GM10266 (cell line): Measurements from ENCODE around the gene XCL2.
"Not testable (repeated sequence)": the region's sequence is repeated elsewhere in the genome, so short reads cannot be mapped to it uniquely, and the experiment has no call there.

Experiments
- DNase-seq: peaks from one replicate; pipeline ENCODE4 v3.0.0; 2012; ENCODE audit errors: extremely low spot score
- CTCF ChIP-seq: IDR thresholded peaks from 2 replicates; pipeline ENCODE4 v1.5.1; 2012; ENCODE audit warnings: mild to moderate bottlenecking, low read depth; ENCODE audit not compliant: control insufficient read depth, insufficient read depth; ENCODE audit errors: missing control alignments

XCL2 gene

DNA sequence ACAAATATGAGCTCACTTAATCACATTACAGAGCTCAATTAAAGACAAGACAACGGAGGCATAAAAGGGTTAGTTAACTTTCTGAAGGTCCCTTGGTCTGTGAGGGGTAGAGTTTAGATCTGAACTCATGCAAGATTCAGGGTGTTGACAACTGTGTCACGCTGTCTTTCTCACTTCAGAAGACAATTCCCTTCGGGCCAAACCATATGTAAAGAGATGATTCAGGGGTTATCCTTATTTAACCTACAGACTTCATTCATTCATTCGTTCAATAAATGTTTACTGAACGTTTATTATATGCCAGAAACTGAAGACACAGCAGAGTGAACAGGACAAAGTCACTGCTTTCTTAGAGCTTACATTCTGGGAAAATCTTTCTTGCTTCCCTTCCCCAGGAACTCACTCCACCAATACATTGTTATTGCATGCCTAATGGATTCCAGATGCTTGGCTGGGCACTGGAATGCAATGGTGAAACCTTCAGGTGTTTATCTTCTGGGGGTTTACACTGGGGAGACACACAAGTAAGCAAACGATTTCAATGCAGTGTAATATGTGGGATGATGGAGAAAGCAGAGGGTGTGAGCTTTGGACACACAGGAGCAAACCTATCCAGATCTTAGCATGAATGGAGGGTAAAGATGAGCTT is 39.0 kb upstream of the XCL2 start:
- no peak for DNase-seq
- TF ChIP-seq CTCF: no peak

GRCh38 chr1:168581817-168582572 is 38.2 kb upstream of the XCL2 start:
- no peak for DNase-seq
- TF ChIP-seq CTCF: no peak

GRCh38 chr1:168580991-168581390 is 37.2 kb upstream of the XCL2 start:
- not testable (repeated sequence) for DNase-seq

- DNase-seq: not testable (repeated sequence)
Measured at GRCh38 chr1:168580290-168580689, 36.5 kb upstream of the XCL2 start.

DNA sequence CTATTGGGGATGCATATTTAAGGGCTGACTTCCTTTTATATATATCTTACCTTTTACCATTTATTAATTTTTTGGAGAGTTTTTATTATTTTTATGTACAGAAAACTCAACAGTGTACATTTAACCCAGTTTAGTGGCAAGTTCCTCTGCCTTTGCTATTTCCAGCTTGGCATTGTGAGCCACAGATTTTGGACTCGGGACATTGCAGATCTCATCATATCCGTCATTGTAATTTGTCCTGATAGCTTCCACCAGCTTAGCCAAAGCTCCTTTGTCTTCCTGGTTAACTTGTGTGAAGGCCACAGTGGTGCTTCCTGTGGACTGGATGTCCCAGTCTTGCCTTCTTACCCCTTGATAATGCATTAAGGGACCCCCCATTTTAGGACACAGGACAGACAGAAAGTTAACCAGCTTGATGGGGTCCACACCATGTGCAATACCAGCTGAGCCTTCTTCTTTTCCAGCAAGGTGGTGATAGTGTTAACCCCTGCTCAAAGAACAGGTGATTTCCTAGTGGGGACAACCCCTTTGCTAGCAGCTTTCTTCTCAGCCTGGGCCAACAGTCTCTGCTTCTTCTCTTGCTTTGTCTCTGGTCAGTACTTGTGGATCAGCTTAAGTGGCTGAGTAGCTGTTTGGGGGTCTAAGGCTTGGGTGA is 34.9 kb upstream of the XCL2 start:
- not testable (repeated sequence) for DNase-seq

DNA sequence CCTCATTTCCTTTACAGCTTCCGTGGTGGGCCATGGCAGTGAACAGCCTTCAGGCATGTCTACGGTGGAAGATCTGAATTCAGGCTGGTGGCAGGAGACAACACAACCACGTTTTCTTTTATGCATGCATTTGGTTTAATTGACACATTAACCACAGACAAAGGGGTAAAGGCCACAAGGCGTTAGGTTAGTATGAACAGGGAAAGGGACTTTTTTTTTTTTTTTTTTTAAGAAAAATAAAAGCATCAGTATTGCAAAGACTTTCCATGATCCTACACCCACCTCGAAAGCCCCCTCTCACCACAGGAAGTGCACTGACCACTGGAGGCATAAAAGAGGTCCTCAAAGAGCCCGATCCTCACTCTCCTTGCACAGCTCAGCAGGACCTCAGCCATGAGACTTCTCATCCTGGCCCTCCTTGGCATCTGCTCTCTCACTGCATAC is 32.5 kb upstream of the XCL2 start, which contains the start of gene XCL1:
XCL1 (plus strand) TSS at position 361 of the 444 bp plus-strand sequence; CDS start at position 394, 33 bp downstream.
- DNase-seq: not testable (repeated sequence)

DNA sequence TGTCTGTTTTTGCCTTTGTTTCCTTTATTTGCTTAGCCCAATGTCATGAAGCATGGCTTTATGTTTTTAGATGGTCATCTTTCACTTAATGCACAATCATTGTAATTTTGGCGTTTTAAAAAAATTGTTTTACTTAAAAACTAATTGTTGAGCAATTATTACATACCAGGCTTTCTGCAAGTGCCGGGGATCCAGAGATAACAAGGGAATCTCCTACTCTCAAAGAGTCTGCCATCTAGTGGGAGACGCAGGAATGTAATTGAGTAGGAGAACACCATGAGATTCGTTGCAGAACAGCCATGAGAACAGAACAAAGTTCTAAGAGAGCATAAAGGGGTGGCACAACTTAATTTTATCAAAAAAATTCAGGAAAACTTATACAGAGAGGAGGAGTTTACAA is 30.4 kb upstream of the XCL2 start:
- peak; percentile 34 for TF ChIP-seq CTCF
- DNase-seq: not testable (repeated sequence)

GRCh38 chr1:168572633-168573032 is 28.8 kb upstream of the XCL2 start:
- DNase-seq: no peak
- TF ChIP-seq CTCF: no peak

DNA sequence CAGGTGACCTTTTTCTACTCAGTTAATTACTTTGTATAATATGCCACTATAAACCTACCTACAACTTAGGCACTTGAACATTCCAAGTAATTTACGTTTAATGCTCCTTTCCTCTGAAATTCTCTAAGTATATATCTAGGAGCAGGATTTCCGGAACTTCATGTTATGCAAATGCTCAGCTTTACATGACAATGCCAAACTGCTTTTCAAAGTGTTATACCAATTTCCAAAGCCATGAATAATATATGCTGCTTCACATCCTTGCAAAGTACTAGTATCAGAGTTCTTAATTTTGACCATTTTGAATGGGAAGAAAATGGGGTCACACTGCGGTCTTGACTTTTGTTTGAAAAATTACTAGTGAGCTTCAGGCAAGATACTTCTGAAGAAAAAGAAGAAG is 26.9 kb upstream of the XCL2 start:
- DNase-seq: no peak
- no peak for TF ChIP-seq CTCF
